Caco-2 (cell line): Measurements from ENCODE around the gene NME3. TPM values are rescaled to one million over a fixed set of nuclear protein-coding genes. Genes with fewer than 3 reads are reported as not detected.

ENCODE experiments used
- BruUV-seq: library from RNA; stranded (reverse); fragments of 400-500 nt; replicated peaks from 2 replicates; lab custom pipeline; 2021; lab: Mats Ljungman, UMichigan
- CTCF ChIA-PET: fragments of 300-600 bp; sonication (Branson Sonifier 250); formaldehyde crosslinking; loops from one replicate; lab custom pipeline; 2022; ENCODE audit warnings: antibody characterized with exemption; lab: Charles Lee
- POLR2A ChIA-PET: fragments of 300-600 bp; sonication (Branson Sonifier 250); formaldehyde crosslinking; loops from one replicate; lab custom pipeline; 2022; ENCODE audit warnings: antibody characterized with exemption; lab: Charles Lee
- DNase-seq, 2 experiments: peaks; one replicate each; pipeline versions ENCODE4 v3.0.0 to v3.0.0-alpha.2; 2020 to 2022
- H3K27me3 ChIP-seq: replicated peaks from 2 replicates; pipeline ENCODE4 v1.6.0; 2011; ENCODE audit warnings: low read length; ENCODE audit not compliant: control insufficient read depth, insufficient read depth
- H3K36me3 ChIP-seq: 2 replicates; pipeline ENCODE4 v1.5.1; 2011; ENCODE audit warnings: low read length; ENCODE audit not compliant: control insufficient read depth, insufficient read depth
- H3K4me1 ChIP-seq: fragments of 250-450 bp; sonication (Bioruptor Pico); 2 replicates; pipeline ENCODE4 v1.5.1; 2020; ENCODE audit warnings: mild to moderate bottlenecking
- H3K4me3 ChIP-seq: 2 replicates; pipeline ENCODE4 v1.5.1; 2011; ENCODE audit warnings: low read depth, mild to moderate bottlenecking, control low read depth, low read length
- H3K9me3 ChIP-seq: fragments of 250-450 bp; sonication (Bioruptor Pico); 2 replicates; pipeline ENCODE4 v1.5.1; 2020; ENCODE audit warnings: mild to moderate bottlenecking, moderate library complexity
- H3K27ac Mint-ChIP-seq: one replicate; pipeline ENCODE4 v1.8.0; 2022; ENCODE audit warnings: mixed read lengths; ENCODE audit not compliant: unreplicated experiment
- H3K27me3 Mint-ChIP-seq: one replicate; pipeline ENCODE4 v1.8.0; 2022; ENCODE audit warnings: mixed read lengths; ENCODE audit not compliant: insufficient read depth, unreplicated experiment
- H3K36me3 Mint-ChIP-seq: one replicate; pipeline ENCODE4 v1.8.0; 2022; ENCODE audit warnings: mild to moderate bottlenecking, mixed read lengths; ENCODE audit not compliant: insufficient read depth, unreplicated experiment
- H3K4me1 Mint-ChIP-seq: one replicate; pipeline ENCODE4 v1.8.0; 2022; ENCODE audit warnings: low read depth, mixed read lengths; ENCODE audit not compliant: unreplicated experiment
- H3K4me3 Mint-ChIP-seq: one replicate; pipeline ENCODE4 v1.8.0; 2022; ENCODE audit warnings: mild to moderate bottlenecking, moderate library complexity, mixed read lengths; ENCODE audit not compliant: unreplicated experiment
- H3K9me3 Mint-ChIP-seq: one replicate; pipeline ENCODE4 v1.8.0; 2022; ENCODE audit warnings: mixed read lengths; ENCODE audit not compliant: unreplicated experiment
- intact Hi-C: fragments of 100-400 bp; cut with micrococcal nuclease; formaldehyde crosslinking; loops from one replicate; pipeline ENCODE4 v1.10.0; 2022; ENCODE audit not compliant: unreplicated experiment
- total RNA-seq: library from RNA; stranded (reverse); gene quantifications from 2 replicates; pipeline ENCODE4 v1.2.3, GENCODE V29; 2022
- TF ChIP-seq, protein P1 (sequence below), 2 experiments: fragments of 200-600 bp in 1 of 2; IDR thresholded peaks; 1 replicate in 1 of 2; 2 replicates in 1 of 2; pipeline versions ENCODE4 v1.5.1 to v1.8.0; 2011 to 2022; ENCODE audit warnings: antibody characterized with exemption in 1 of 2, control low read depth in 1 of 2, inconsistent platforms in 1 of 2, low read depth in 1 of 2, low read length in 1 of 2, mild to moderate bottlenecking in 1 of 2, moderate library complexity in 1 of 2; ENCODE audit not compliant: insufficient read depth in 1 of 2, severe bottlenecking in 1 of 2, unreplicated experiment in 1 of 2

The NME3 gene
- total RNA-seq, 1 experiment from 2014 or later, result 7.0 TPM

GRCh38 chr16:1746693-1747195 lies 24.6 kb downstream of the NME3 start:
- Mint-ChIP-seq H3K9me3 (no peaks in the 10 kb centered on the region), H3K4me3 (no peak overlapping the region), H3K4me1 (no peaks in the 10 kb centered on the region), H3K36me3 (peaks cover 19% of the 10 kb centered on the region), H3K27ac (no peak overlapping the region), H3K27me3 (no peaks in the 10 kb centered on the region)
- ChIA-PET POLR2A (no interaction called here), CTCF (no interaction called here)
- TF ChIP-seq, protein P1, sequence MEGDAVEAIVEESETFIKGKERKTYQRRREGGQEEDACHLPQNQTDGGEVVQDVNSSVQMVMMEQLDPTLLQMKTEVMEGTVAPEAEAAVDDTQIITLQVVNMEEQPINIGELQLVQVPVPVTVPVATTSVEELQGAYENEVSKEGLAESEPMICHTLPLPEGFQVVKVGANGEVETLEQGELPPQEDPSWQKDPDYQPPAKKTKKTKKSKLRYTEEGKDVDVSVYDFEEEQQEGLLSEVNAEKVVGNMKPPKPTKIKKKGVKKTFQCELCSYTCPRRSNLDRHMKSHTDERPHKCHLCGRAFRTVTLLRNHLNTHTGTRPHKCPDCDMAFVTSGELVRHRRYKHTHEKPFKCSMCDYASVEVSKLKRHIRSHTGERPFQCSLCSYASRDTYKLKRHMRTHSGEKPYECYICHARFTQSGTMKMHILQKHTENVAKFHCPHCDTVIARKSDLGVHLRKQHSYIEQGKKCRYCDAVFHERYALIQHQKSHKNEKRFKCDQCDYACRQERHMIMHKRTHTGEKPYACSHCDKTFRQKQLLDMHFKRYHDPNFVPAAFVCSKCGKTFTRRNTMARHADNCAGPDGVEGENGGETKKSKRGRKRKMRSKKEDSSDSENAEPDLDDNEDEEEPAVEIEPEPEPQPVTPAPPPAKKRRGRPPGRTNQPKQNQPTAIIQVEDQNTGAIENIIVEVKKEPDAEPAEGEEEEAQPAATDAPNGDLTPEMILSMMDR (IDR thresholded peaks at IDR 0.05; ENCODE audit: insufficient read depth in 1 of 2, low read depth in 1 of 2, low read length in 1 of 2, severe bottlenecking in 1 of 2, unreplicated experiment in 1 of 2), result no peak
- no peak for DNase-seq
- Histone ChIP-seq H3K9me3 (no peaks in the 10 kb centered on the region), H3K36me3 (no peaks in the 10 kb centered on the region), H3K4me3 (no peak overlapping the region), H3K27me3 (no peaks in the 10 kb centered on the region), H3K4me1 (no peaks in the 10 kb centered on the region)
- BruUV-seq, result no TSS peak
- intact Hi-C loops, result no loop called here

GRCh38 chr16:1745900-1746692 lies 25.2 kb downstream of the NME3 start:
- Histone ChIP-seq H3K27me3 (no peaks in the 10 kb centered on the region), H3K36me3 (no peaks in the 10 kb centered on the region), H3K4me3 (no peak overlapping the region), H3K4me1 (no peaks in the 10 kb centered on the region), H3K9me3 (no peaks in the 10 kb centered on the region)
- Mint-ChIP-seq H3K27ac (no peak overlapping the region), H3K4me3 (no peak overlapping the region), H3K36me3 (peaks cover 19% of the 10 kb centered on the region), H3K4me1 (no peaks in the 10 kb centered on the region), H3K27me3 (no peaks in the 10 kb centered on the region), H3K9me3 (no peaks in the 10 kb centered on the region)
- intact Hi-C loops, result no loop called here
- TF ChIP-seq, protein P1 (IDR thresholded peaks at IDR 0.05; ENCODE audit: insufficient read depth in 1 of 2, low read depth in 1 of 2, low read length in 1 of 2, severe bottlenecking in 1 of 2, unreplicated experiment in 1 of 2), result no peak
- ChIA-PET POLR2A (no interaction called here), CTCF (no interaction called here)
- no peak for DNase-seq
- BruUV-seq, result no TSS peak

GRCh38 chr16:1745181-1745899 lies 26.0 kb downstream of the NME3 start:
- H3K9me3 Mint-ChIP-seq, result no peaks in the 10 kb centered on the region
- no TSS peak for BruUV-seq
- no peak overlapping the region for H3K4me3 ChIP-seq
- POLR2A ChIA-PET, result no interaction called here
- no peaks in the 10 kb centered on the region for H3K27me3 ChIP-seq
- H3K9me3 ChIP-seq, result no peaks in the 10 kb centered on the region
- H3K36me3 ChIP-seq, result no peaks in the 10 kb centered on the region
- H3K4me3 Mint-ChIP-seq, result no peak overlapping the region
- H3K27ac Mint-ChIP-seq, result no peak overlapping the region
- no peaks in the 10 kb centered on the region for H3K4me1 Mint-ChIP-seq
- TF ChIP-seq, protein P1 (IDR thresholded peaks at IDR 0.05; ENCODE audit: insufficient read depth in 1 of 2, low read depth in 1 of 2, low read length in 1 of 2, severe bottlenecking in 1 of 2, unreplicated experiment in 1 of 2), result no peak
- CTCF ChIA-PET, result no interaction called here
- no peaks in the 10 kb centered on the region for H3K27me3 Mint-ChIP-seq
- H3K4me1 ChIP-seq, result no peaks in the 10 kb centered on the region
- DNase-seq, result no peak
- H3K36me3 Mint-ChIP-seq, result peaks cover 19% of the 10 kb centered on the region
- intact Hi-C loops, result no loop called here
